ENCODE data around the gene SRR. TPM values are rescaled to one million over a fixed set of nuclear protein-coding genes. Genes with fewer than 3 reads are reported as not detected.

SRR gene
- total RNA-seq, 1 donor from 2014 or later = 11.6 TPM

DNA sequence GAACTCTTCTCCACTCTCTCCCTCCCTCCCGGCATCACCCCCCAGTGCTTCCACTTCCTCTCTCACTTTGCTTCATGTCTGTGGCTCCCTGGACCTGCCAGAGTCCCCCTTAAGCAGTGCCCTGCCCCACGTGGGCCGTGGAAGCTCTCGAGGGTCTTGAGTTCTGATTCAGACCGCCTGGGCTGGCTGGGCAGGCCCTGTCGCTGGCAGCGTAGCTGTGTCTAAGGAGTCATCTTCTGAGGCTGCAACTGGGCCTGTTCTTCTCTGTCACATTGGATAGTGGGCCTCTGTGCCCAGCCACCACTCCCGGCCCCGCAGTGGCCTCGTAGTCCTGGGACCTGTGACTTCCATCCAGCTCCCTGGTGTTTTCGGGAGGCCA lies 66.5 kb downstream of the SRR start:
- DNase-seq (ENCODE audit: low read depth in 2 of 2) = no peak

DNA sequence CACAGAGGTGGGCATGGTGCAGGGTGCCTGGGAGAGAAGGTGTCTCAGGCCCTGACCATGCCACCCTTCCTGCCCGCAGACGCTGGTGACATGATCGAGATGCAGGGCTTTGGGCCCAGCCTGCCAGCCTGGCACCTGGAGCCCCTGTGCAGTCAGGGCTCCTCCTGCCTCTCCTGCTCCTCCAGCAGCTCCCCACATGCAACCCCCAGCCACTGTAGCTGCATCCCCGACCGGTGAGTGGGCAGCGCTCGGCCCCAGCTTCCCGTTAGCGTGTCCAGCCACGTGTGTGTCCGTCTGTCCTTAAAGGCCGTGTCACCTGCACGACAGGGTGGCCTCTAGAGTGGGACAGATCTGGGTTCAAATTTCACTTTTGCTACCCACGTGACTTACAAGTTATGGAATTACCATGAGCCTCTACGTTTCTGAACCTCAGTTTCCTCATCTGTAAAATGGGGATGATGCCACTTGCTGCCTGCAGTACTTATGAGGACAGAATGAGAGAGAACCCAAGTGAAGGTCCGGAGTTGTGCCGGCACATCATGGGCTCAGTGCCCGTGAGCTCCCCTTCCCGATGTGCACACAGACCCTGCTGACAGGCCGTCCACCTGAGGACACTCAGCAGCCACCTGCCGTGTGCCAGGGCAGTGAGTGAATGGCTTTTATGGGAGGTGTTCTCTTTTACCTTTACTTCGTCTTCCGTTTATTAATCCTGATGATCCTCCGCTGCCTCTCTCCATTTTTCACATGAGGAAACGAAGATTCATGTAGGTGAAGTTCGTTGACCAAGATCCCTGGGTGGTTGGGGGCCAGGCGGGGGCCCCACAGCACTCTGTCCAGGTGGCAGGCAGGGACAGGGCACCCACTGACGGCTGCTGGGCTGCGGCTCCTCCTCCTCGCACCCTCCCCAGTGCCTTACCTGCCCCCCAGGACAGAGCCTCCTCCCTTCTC lies 67.7 kb downstream of the SRR start:
- no peak for DNase-seq (ENCODE audit: low read depth in 2 of 2)

DNA sequence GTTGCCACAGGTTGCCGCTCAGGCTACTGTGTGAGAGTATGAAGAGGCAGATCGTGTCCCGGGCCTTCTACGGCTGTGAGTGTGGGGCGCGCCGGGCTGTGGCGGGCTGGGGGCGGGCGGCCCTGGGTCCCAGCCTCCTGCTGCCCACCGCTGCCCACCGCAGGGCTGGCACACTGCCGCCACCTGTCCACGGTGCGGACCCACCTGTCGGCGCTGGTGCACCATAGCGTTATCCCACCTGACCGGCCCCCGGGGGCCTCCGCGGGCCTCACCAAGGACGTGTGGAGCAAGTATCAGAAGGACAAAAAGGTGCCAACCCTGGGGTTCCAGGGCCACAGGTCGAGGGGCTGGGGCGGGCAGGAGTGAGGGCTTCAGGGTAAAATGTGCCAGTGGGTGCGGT lies 68.4 kb downstream of the SRR start:
- no peak for DNase-seq (ENCODE audit: low read depth in 2 of 2)

DNA sequence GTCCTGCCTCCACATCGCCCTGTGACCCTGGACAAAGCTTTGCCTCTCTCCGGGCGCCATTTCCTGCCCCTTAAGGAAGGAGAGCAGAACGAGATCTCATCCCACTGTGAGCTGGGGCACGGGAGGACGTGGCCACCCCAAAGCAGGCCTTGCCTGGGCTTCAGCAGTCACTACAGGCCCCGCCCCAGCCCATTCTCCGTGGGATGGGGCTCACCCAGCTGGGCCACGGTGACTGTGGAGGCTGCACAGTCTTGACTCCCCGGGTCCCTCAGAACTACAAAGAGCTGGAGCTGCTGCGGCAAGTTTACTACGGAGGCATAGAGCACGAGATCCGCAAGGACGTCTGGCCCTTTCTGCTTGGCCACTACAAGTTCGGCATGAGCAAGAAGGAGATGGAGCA lies 68.9 kb downstream of the SRR start:
- DNase-seq (ENCODE audit: low read depth in 2 of 2) = no peak

DNA sequence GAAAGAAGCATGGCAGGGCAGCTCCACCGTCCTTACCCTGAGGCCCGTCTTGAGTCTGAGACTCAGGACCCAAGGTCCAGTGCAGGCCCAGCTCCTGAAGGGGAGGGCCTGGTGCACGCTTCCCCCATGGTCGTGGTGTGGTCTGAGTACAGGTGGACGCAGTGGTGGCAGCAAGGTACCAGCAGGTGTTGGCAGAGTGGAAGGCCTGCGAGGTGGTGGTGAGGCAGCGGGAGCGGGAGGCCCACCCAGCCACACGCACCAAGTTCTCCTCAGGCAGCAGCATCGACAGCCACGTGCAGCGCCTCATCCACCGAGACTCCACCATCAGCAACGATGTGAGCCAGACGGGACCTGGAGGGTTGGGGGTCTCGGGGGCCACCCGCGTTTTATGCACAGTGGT lies 69.4 kb downstream of the SRR start:
- no peak for DNase-seq (ENCODE audit: low read depth in 2 of 2)

Other genes starting within 250 kb of the SRR start
- gene HIC1, start 248.8 kb upstream of the SRR start, total RNA-seq = 37.4 and 75.1 TPM in 2 replicates
- gene SMG6, start 165 bp upstream of the SRR start, total RNA-seq = 26.3 and 42.7 TPM in 2 replicates
- 33.4 and 34.4 TPM in 2 replicates for gene TSR1, start 32.5 kb downstream of the SRR start, total RNA-seq
- gene SGSM2, start 33.6 kb downstream of the SRR start, total RNA-seq = 23.4 and 40.6 TPM in 2 replicates
- gene MNT, start 97.1 kb downstream of the SRR start, total RNA-seq = 2.4 and 3.5 TPM in 2 replicates
- gene METTL16, start 207.9 kb downstream of the SRR start, total RNA-seq = 9.1 TPM in 2 replicates